Right renal cortex interstitium (tissue), 3 donors: ENCODE measurements around the gene MCF2L. TPM values are rescaled to one million over a fixed set of nuclear protein-coding genes. Genes with fewer than 3 reads are reported as not detected.
"Not testable (repeated sequence)": the region's sequence is repeated elsewhere in the genome, so short reads cannot be mapped to it uniquely, and the experiment has no call there.

ENCODE experiments used
- DNase-seq, 3 donors: peaks; one replicate each; pipeline ENCODE4 v3.0.0-alpha.2; 2013; ENCODE audit warnings: low read depth in 3 of 3, low spot score in 2 of 3
- polyA plus RNA-seq, 3 donors: library from polyadenylated mRNA; unstranded; fragments of 120-200 nt; gene quantifications; one replicate each; pipeline ENCODE4 v1.2.1, GENCODE V29; 2013; ENCODE audit not compliant: insufficient read length in 3 of 3

Gene MCF2L
- polyA plus RNA-seq: 10 to 100 TPM; 22.3 to 26.3 (median 26.2) TPM

GRCh38 chr13:112968910-112969691, at the start of gene MCF2L:
TSS of gene MCF2L (plus strand) at chr13:112969214. CDS start at chr13:112969380, 166 bp downstream.
- DNase-seq: peak in 1 of 3 donors; percentile 42

GRCh38 chr13:112923962-112924361, 45.1 kb upstream of the MCF2L start:
- DNase-seq: no peak

GRCh38 chr13:112924365-112924764, 44.6 kb upstream of the MCF2L start:
- DNase-seq: no peak

GRCh38 chr13:112926003-112926402, 43.0 kb upstream of the MCF2L start:
- no peak for DNase-seq

GRCh38 chr13:112926993-112927392, 42.0 kb upstream of the MCF2L start:
- DNase-seq: no peak

GRCh38 chr13:112928020-112928971, 40.7 kb upstream of the MCF2L start:
- DNase-seq: no peak

GRCh38 chr13:112928972-112929782, 39.8 kb upstream of the MCF2L start:
- DNase-seq: no peak

- no peak for DNase-seq
These were observed 39.3 kb upstream of the MCF2L start for GRCh38 chr13:112929783-112930055.

- no peak for DNase-seq
These were observed 38.8 kb upstream of the MCF2L start for GRCh38 chr13:112930192-112930591.

- peak in 1 of 3 donors; percentile 59 for DNase-seq
These were observed 37.7 kb upstream of the MCF2L start for GRCh38 chr13:112931028-112931934.

GRCh38 chr13:112932971-112933370, 36.0 kb upstream of the MCF2L start:
- no peak for DNase-seq

- DNase-seq: no peak
These were observed 35.4 kb upstream of the MCF2L start for GRCh38 chr13:112933649-112934048.

- DNase-seq: no peak
These were observed 34.9 kb upstream of the MCF2L start for GRCh38 chr13:112934078-112934477.

GRCh38 chr13:112938680-112939079, 30.3 kb upstream of the MCF2L start:
- no peak for DNase-seq

- DNase-seq: no peak
These were observed 28.8 kb upstream of the MCF2L start for GRCh38 chr13:112940236-112940635.

GRCh38 chr13:112941349-112941748, 27.7 kb upstream of the MCF2L start:
- DNase-seq: no peak

GRCh38 chr13:112941765-112942164, 27.2 kb upstream of the MCF2L start:
- DNase-seq: not testable (repeated sequence)

- peak; percentile 93 to 98 (median 94) for DNase-seq
These were observed 26.2 kb upstream of the MCF2L start for GRCh38 chr13:112942689-112943308.
